CD4-positive, alpha-beta T cell treated with Interleukin-4 for 4 hours (primary cell): Measurements from ENCODE around the gene RAB4B.
A peak's percentile ranks its signal among the peaks of the same experiment; 100 is the strongest.
"Not testable (repeated sequence)": the region's sequence is repeated elsewhere in the genome, so short reads cannot be mapped to it uniquely, and the experiment has no call there.

Experiments used
- DNase-seq: peaks from one replicate; pipeline ENCODE4 v3.0.0-alpha.2; 2020

RAB4B gene

GRCh38 chr19:40826312-40826698, 48.3 kb downstream of the RAB4B start:
- not testable (repeated sequence) for DNase-seq

- peak; percentile 92 for DNase-seq
Measured at GRCh38 chr19:40826699-40827385, 48.8 kb downstream of the RAB4B start.

GRCh38 chr19:40827386-40828247, 49.6 kb downstream of the RAB4B start:
- no peak for DNase-seq

GRCh38 chr19:40829205-40829604, 51.2 kb downstream of the RAB4B start:
- DNase-seq = no peak

- DNase-seq = not testable (repeated sequence)
Measured at GRCh38 chr19:40830741-40831140, 52.7 kb downstream of the RAB4B start.

- no peak for DNase-seq
Measured at GRCh38 chr19:40831502-40832430, 53.7 kb downstream of the RAB4B start.

- DNase-seq = not testable (repeated sequence)
Measured at GRCh38 chr19:40832431-40832790, 54.4 kb downstream of the RAB4B start.

GRCh38 chr19:40833728-40834533, 55.9 kb downstream of the RAB4B start:
- DNase-seq = not testable (repeated sequence)

GRCh38 chr19:40836754-40837429, 58.8 kb downstream of the RAB4B start:
- no peak for DNase-seq

GRCh38 chr19:40838477-40838876, 60.4 kb downstream of the RAB4B start:
- not testable (repeated sequence) for DNase-seq

GRCh38 chr19:40842012-40842411, 64.0 kb downstream of the RAB4B start:
- DNase-seq = not testable (repeated sequence)

GRCh38 chr19:40842997-40843652, 65.1 kb downstream of the RAB4B start:
- DNase-seq = not testable (repeated sequence)

GRCh38 chr19:40843653-40844052, 65.6 kb downstream of the RAB4B start:
- peak; percentile 76 for DNase-seq
